ENCODE data around the gene GRIN3B. TPM values are rescaled to one million over a fixed set of nuclear protein-coding genes. Genes with fewer than 3 reads are reported as not detected.

The GRIN3B gene
- total RNA-seq, 1 donor from 2014 or later: 0.65 TPM

- Mint-ChIP-seq H3K27me3 (no peaks in the 10 kb centered on the region), H3K36me3 (peaks cover 3% of the 10 kb centered on the region), H3K27ac (no peak overlapping the region), H3K9me3 (no peaks in the 10 kb centered on the region), H3K4me3 (no peak overlapping the region), H3K4me1 (ENCODE audit: unreplicated experiment) (no peaks in the 10 kb centered on the region)
- TF ChIP-seq, protein P1, sequence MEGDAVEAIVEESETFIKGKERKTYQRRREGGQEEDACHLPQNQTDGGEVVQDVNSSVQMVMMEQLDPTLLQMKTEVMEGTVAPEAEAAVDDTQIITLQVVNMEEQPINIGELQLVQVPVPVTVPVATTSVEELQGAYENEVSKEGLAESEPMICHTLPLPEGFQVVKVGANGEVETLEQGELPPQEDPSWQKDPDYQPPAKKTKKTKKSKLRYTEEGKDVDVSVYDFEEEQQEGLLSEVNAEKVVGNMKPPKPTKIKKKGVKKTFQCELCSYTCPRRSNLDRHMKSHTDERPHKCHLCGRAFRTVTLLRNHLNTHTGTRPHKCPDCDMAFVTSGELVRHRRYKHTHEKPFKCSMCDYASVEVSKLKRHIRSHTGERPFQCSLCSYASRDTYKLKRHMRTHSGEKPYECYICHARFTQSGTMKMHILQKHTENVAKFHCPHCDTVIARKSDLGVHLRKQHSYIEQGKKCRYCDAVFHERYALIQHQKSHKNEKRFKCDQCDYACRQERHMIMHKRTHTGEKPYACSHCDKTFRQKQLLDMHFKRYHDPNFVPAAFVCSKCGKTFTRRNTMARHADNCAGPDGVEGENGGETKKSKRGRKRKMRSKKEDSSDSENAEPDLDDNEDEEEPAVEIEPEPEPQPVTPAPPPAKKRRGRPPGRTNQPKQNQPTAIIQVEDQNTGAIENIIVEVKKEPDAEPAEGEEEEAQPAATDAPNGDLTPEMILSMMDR (conservative IDR thresholded peaks at IDR 0.05): no peak
- no peak for DNase-seq (ENCODE audit: extremely low spot score, unreplicated experiment)
Observed at GRCh38 chr19:1052349-1052975, 52.2 kb downstream of the GRIN3B start.

DNA sequence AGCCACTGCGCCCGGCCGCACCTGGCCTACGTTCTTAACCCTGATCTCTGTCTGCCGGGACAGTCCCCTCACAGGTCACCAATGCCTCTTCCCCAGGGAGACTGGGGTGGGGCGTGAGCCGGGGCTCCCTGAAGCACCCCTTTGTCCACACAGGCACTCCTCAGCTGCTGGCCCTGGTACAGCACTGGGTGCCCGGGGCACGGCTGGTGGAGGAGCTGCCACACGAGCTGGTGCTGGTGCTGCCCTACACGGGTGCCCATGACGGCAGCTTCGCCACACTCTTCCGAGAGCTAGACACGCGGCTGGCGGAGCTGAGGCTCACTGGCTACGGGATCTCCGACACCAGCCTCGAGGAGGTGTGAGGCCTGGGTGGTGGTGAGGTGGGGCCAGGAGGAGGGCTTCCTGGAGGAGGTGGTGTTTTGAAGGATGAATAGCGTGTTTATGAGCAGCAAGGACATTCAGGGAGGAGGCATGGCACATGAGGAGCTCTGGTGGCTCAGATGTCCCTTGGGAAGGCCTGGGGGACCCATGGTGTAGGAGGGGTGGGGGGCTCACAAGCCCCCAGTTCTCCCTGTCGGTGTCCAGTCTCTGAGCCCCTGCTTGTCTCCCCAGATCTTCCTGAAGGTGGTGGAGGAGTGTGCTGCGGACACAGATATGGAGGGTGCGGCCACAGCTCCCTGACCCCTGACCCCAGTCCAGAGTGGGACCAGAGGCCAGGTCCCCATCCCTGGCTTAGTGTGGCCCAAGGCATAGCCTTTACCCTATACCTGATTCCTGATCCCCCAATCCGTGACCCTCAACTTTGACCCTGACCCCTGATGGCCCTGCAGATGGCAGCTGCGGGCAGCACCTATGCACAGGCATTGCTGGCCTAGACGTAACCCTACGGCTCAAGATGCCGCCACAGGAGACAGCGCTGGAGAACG lies 53.2 kb downstream of the GRIN3B start:
- Mint-ChIP-seq H3K4me1 (ENCODE audit: unreplicated experiment) (no peaks in the 10 kb centered on the region), H3K27ac (no peak overlapping the region)
- TF ChIP-seq, protein P1 (conservative IDR thresholded peaks at IDR 0.05): no peak

GRCh38 chr19:1054102-1055027 lies 54.1 kb downstream of the GRIN3B start:
- TF ChIP-seq, protein P1 (conservative IDR thresholded peaks at IDR 0.05): no peak
- Mint-ChIP-seq H3K36me3 (peaks cover 3% of the 10 kb centered on the region), H3K27me3 (no peaks in the 10 kb centered on the region), H3K4me3 (no peak overlapping the region), H3K27ac (no peak overlapping the region), H3K4me1 (ENCODE audit: unreplicated experiment) (no peaks in the 10 kb centered on the region), H3K9me3 (no peaks in the 10 kb centered on the region)
- no peak for DNase-seq (ENCODE audit: extremely low spot score, unreplicated experiment)

More for the DNA sequence above, 53.2 kb downstream of the GRIN3B start:
- Mint-ChIP-seq H3K36me3 (peaks cover 3% of the 10 kb centered on the region), H3K4me3 (no peak overlapping the region), H3K9me3 (no peaks in the 10 kb centered on the region), H3K27me3 (no peaks in the 10 kb centered on the region)
- no peak for DNase-seq (ENCODE audit: extremely low spot score, unreplicated experiment)

- Mint-ChIP-seq H3K27me3 (no peaks in the 10 kb centered on the region), H3K9me3 (no peaks in the 10 kb centered on the region), H3K4me3 (no peak overlapping the region), H3K27ac (no peak overlapping the region), H3K36me3 (peaks cover 3% of the 10 kb centered on the region), H3K4me1 (ENCODE audit: unreplicated experiment) (no peaks in the 10 kb centered on the region)
- no peak for DNase-seq (ENCODE audit: extremely low spot score, unreplicated experiment)
- TF ChIP-seq, protein P1 (conservative IDR thresholded peaks at IDR 0.05): no peak
Observed at GRCh38 chr19:1055028-1055425, 54.8 kb downstream of the GRIN3B start.

DNA sequence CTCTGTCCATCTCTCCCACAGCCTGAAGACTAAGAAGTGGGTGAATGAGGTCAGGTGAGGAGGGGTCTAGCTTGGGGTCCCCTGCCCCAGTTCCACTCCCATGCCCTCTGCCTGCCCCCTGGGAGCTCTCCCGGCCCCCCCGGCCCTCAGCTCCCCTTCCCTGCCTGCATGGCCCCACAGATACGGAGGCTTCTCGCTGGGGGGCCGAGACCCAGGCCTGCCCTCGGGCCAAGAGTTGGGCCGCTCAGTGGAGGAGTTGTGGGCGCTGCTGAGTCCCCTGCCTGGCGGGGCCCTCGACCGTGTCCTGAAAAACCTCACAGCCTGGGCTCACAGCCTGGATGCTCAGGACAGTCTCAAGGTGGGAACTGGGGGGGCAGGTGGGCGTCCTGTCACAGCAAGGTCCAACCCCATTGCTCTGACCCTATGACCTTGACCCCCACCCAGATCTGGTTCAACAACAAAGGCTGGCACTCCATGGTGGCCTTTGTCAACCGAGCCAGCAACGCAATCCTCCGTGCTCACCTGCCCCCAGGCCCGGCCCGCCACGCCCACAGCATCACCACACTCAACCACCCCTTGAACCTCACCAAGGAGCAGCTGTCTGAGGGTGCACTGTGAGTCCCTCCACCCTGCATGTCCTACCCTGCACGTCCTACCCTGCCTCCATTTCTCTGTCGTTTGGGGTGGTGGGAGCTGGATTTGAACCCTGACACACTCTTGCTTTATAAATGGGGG lies 55.8 kb downstream of the GRIN3B start:
- H3K27ac Mint-ChIP-seq: no peak overlapping the region
- no peak overlapping the region for H3K4me3 Mint-ChIP-seq
- H3K27me3 Mint-ChIP-seq: no peaks in the 10 kb centered on the region
- DNase-seq (ENCODE audit: extremely low spot score, unreplicated experiment): no peak
- TF ChIP-seq, protein P1 (conservative IDR thresholded peaks at IDR 0.05): no peak
- no peaks in the 10 kb centered on the region for H3K4me1 Mint-ChIP-seq (ENCODE audit: unreplicated experiment)
- H3K9me3 Mint-ChIP-seq: no peaks in the 10 kb centered on the region
- peaks cover 3% of the 10 kb centered on the region for H3K36me3 Mint-ChIP-seq
